NCI-H2196 treated with DMSO at 0.1 percent for 48 hours (cell line): ENCODE measurements around the gene HEXA.

Experiments
- DNase-seq: peaks from one replicate; lab custom pipeline; 2025; ENCODE audit not compliant: unreplicated experiment; lab: John Stamatoyannopoulos, UW

Gene HEXA

DNA sequence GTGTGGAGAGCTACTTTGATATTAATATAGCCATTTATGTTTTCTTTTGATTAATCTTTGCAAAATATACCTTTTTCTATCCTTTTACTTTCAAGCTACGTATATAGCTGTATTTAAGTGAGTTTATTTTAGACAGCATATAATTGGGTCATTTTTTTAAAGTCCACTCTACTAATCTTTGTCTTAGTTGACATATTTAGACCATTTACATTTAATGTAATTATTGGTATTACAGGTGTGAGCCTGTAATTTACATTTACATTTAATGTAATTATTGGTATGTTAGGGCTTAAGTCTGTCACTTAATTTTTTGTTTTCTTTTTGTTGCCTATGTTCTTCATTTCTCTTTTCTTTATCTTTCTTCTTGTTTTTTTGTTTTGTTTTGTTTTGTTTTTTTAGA lies 52.1 kb downstream of the HEXA start:
- DNase-seq, result no peak

DNA sequence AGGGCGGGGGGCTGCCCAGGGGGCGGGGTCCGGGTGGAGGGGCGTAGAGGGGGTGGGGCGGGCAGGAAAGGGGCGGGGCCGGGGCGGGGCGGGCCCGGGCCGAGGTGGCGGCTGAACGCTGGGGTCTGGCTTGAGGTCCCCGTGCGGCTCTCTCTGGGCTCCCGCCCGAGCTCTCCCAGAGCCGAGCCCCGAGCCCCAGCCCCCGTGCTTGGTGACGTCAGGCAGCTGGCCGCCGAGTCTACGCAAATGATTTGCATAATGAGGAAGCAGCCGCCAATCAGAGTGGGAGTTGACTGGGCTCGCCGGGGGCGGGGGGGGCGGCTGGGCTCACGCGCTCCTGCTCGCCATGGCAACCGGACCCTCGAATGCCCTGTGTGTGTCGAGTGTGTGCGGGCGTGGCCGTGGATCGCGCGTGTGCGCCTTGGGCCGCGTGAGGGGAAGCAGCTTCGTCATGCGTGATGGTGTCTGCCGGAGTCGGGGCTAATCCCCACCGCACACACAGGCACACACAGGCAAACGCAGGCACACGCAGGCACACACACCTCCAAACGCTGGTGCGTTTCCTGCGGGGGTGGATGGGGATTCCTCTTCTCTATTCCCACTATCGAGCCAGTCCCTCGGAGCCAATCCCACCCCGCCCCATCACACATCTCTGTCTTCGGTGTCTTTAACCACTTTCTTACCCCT lies 55.7 kb downstream of the HEXA start, which contains the start of gene CELF6:
Gene CELF6, minus strand, starts transcription at position 173 of the 687 bp plus-strand sequence. CDS start 283 bp downstream, outside the sequence.
- peak; percentile 67 for DNase-seq

GRCh38 chr15:72319360-72319984 lies 56.3 kb downstream of the HEXA start:
- no peak for DNase-seq

DNA sequence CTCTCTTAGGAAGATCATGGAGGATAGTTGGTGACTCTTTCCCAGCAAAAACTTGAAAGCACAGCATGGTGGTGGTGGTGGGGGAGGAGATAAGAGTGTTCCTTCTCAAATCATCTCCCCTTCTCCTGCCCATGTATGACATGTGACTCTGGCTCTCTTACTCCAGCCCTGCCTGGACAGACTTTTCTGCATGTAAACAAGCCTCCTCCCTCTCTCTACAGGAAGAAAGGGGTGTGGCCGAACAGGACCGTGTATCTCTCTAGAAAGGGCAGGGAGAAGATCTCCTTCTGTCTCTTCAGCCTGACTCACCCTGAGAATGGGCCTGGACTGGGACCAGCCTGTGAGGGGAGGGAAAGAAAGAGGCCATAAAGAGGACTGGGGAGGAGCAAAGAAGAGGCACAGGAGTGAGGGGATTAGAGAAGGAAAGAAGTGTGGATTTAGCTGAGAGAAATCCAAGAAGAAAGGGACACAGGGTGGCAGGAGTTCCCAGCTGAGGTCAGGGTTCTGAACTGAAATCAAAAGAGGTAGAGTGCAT lies 57.3 kb downstream of the HEXA start:
- DNase-seq, result peak; percentile 10

GRCh38 chr15:72315706-72316370 lies 60.0 kb downstream of the HEXA start:
- DNase-seq, result no peak

DNA sequence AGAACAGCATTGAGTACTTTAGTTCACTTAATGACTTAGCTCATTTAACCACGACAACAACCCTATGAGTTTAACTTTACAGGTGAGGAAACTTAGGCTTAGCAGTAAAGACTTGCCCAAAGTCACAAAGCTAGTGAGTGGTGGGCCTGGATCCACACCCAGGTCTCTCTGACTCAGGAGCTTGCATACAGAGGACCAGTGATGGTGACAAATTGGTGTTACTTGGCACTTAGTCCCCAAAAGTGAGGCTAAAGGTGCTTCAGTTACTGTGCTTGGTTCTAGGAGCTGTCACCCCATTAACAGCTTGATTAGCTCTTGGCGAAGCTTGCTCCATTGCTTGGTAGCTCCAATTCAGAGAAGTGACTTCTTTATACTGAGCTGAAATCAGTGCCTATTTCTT lies 61.9 kb downstream of the HEXA start:
- no peak for DNase-seq

DNA sequence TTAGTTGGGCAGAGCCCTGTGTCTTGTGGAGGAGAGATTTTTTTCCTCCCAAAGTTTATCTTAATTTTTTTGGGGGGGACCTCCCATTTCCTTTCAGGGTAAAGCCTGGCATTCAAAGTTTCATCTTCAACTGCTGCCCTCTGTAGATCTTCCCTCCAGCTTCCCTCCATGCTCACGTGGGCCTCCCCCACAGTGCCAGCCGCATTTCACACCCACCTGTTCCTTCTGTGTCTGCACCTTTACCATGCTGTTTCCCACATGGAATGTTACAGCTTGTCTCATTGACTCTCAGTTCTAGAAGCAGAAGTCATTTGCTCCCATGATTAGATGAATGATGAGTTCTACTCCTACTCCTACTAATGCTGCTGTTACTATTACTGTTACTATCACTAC lies 62.4 kb downstream of the HEXA start:
- no peak for DNase-seq

DNA sequence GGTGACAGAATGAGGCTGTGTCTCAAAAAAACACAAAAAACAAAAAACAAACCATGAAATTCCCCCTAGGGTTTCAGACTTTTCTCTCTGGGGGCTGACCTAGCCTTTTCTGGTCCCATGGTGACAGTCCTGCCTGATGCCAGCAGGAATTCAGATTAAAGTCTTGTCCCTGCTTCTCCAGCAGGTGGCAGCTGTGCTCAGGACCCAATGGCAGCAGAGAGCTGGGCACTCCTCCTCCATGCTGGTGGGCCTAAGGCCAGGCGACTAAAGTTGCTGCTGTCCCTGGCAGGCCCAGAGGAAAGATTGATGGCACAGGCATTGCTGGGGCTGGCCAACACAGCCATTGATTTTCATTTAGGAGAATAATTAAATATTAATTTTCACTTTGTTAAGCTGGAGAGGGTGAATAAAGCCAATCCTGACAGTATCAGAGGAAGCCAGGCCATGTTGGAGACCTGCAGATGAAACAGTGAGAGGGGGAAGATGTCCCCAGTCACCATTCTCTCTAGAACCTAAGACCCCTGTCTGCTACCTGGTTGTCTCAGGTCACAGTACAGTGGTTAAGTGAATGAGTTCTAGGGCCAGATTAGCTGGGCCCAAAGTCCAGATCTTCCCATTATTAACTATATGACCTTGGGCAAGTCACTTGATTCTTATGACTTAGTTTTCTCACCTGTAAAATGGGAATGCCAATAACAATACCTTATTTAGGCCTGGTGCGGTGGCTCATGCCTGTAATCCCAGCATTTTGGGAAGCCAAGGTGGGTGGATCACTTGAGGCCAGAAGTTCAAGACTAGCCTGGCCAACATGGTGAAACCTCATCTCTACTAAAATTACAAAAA lies 63.0 kb downstream of the HEXA start:
- peak; percentile 46 for DNase-seq

DNA sequence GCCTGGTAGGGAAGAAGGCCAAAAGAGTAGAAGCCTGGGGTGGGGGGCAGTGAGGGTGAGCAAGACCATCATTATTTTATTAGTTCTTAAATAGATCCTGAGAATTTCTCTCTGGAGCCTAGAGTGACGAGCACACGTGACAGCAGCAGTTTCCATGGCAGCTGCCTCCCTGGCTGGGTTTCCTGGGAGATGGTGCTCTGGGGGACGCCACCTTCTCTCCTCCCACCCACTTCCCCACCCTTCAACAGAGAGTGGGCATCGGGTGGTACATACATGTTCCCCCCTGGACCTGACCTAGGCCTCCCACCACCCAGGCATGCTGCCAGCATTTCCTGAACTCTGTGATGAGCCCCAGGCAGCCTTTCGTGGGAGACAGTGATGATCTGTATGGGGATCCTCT lies 68.8 kb downstream of the HEXA start:
- DNase-seq, result no peak

- peak; percentile 13 for DNase-seq
Observed at GRCh38 chr15:72306211-72306785, 69.5 kb downstream of the HEXA start.

DNA sequence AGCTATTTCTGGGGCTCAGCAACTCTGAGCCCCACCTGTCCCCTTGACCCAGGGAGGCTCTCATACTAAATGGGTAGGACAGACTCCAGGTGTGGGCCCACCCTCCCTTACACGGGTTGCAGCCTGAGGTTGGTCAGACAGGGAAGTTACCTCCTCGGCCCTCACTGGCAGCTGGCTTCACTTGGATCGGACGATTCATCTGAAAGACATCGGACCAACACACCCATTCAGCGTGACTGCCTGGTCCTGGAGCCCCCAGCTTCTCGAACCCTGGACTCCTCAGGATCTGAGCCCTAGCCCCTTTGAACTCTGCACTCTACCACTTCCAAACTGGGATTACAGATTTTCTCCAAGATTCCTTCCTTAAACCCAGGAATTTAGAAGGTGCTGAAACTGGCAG lies 71.2 kb downstream of the HEXA start:
- DNase-seq, result no peak

DNA sequence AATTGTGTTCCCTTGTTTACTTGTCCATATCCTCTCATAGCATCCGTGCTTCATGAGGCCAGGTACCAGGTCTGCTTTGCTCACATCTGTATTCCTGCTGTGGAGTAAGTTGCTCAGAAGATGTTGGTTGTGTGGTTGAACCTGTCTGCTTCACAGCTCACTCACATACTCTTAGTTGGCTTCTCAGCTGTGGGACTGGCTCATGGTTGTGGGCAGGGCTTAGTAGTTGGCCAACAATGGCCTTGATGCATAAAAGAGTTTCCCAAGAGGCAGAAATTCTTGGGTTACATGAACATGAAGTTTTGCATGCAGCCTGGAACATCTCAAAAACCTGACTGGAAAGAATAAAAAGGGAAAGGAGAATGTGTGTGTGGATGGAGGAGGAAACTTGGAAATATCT lies 72.9 kb downstream of the HEXA start:
- DNase-seq, result no peak
